Glutamatergic neuron (in vitro differentiated cells): ENCODE measurements around the gene NEURL4. TPM values are rescaled to one million over a fixed set of nuclear protein-coding genes. Genes with fewer than 3 reads are reported as not detected.

Source experiments
- DNase-seq: peaks from one replicate; pipeline ENCODE4 v3.0.0; 2022
- H3K27ac Mint-ChIP-seq: one replicate; pipeline ENCODE4 v1.8.0; 2020; ENCODE audit warnings: mild to moderate bottlenecking, mixed read lengths, inconsistent platforms; ENCODE audit not compliant: unreplicated experiment
- H3K27me3 Mint-ChIP-seq: one replicate; pipeline ENCODE4 v1.8.0; 2020; ENCODE audit warnings: mild to moderate bottlenecking, moderate library complexity, mixed read lengths, inconsistent platforms; ENCODE audit not compliant: unreplicated experiment
- H3K36me3 Mint-ChIP-seq: one replicate; pipeline ENCODE4 v1.8.0; 2020; ENCODE audit warnings: mild to moderate bottlenecking, mixed read lengths, inconsistent platforms; ENCODE audit not compliant: unreplicated experiment
- H3K4me1 Mint-ChIP-seq: one replicate; pipeline ENCODE4 v1.8.0; 2020; ENCODE audit warnings: mild to moderate bottlenecking, low read depth, mixed read lengths, inconsistent platforms; ENCODE audit not compliant: unreplicated experiment
- H3K4me3 Mint-ChIP-seq: one replicate; pipeline ENCODE4 v1.8.0; 2020; ENCODE audit warnings: mild to moderate bottlenecking, mixed read lengths, inconsistent platforms; ENCODE audit not compliant: unreplicated experiment
- H3K9me3 Mint-ChIP-seq: one replicate; pipeline ENCODE4 v1.8.0; 2020; ENCODE audit warnings: mild to moderate bottlenecking, moderate library complexity, mixed read lengths, inconsistent platforms; ENCODE audit not compliant: unreplicated experiment
- total RNA-seq: library from RNA; stranded (reverse); fragmentation: NEBNext Ultra II Directional; extraction: Animal tissue kit (Norgen Biotek cat#: 25700); gene quantifications from one replicate; pipeline ENCODE4 v1.2.1, GENCODE V29; 2021; ENCODE audit not compliant: unreplicated experiment
- TF ChIP-seq, protein P1 (sequence below): fragments of 200-600 bp; sonication (generic); IDR thresholded peaks from one replicate; pipeline ENCODE4 v1.5.0; 2021; ENCODE audit not compliant: partially characterized antibody, unreplicated experiment

The NEURL4 gene
- total RNA-seq, 1 donor from 2014 or later: 97.6 TPM

- H3K27ac Mint-ChIP-seq: peak overlapping the region; percentile 66
- peaks cover 9% of the 10 kb centered on the region for H3K27me3 Mint-ChIP-seq
- TF ChIP-seq, protein P1, sequence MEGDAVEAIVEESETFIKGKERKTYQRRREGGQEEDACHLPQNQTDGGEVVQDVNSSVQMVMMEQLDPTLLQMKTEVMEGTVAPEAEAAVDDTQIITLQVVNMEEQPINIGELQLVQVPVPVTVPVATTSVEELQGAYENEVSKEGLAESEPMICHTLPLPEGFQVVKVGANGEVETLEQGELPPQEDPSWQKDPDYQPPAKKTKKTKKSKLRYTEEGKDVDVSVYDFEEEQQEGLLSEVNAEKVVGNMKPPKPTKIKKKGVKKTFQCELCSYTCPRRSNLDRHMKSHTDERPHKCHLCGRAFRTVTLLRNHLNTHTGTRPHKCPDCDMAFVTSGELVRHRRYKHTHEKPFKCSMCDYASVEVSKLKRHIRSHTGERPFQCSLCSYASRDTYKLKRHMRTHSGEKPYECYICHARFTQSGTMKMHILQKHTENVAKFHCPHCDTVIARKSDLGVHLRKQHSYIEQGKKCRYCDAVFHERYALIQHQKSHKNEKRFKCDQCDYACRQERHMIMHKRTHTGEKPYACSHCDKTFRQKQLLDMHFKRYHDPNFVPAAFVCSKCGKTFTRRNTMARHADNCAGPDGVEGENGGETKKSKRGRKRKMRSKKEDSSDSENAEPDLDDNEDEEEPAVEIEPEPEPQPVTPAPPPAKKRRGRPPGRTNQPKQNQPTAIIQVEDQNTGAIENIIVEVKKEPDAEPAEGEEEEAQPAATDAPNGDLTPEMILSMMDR: no peak
- peak overlapping the region; percentile 55 for H3K4me3 Mint-ChIP-seq
- H3K9me3 Mint-ChIP-seq: peaks cover 6% of the 10 kb centered on the region
- H3K36me3 Mint-ChIP-seq: no peaks in the 10 kb centered on the region
- peaks cover 4% of the 10 kb centered on the region for H3K4me1 Mint-ChIP-seq
- no peak for DNase-seq
Observed at GRCh38 chr17:7354262-7354843, 25.2 kb upstream of the NEURL4 start.

- H3K27me3 Mint-ChIP-seq: peaks cover 11% of the 10 kb centered on the region
- H3K4me3 Mint-ChIP-seq: peak overlapping the region; percentile 90
- H3K27ac Mint-ChIP-seq: peak overlapping the region; percentile 25
Observed at GRCh38 chr17:7352910-7353635, 23.9 kb upstream of the NEURL4 start.

DNA sequence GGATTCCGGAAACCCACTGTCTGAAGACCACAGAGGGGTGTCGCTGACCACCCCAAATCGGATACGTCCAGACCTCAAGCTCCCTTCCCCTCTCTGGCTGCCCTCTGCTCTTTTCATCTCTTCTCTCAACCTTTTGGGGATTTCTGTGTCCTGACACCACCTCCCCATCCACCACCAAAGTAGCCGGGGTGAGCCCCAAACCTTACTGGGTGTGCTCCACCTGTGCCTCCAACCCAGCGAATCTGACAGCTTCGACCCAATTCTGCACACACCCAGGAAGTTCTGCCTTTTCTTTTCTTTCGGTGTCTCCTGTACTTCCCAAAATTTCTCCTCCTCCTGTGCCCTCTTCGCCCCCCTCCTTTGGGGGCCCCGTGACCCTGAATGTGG, 23.4 kb upstream of the NEURL4 start:
- Mint-ChIP-seq H3K27me3 (peaks cover 11% of the 10 kb centered on the region), H3K4me1 (peaks cover 6% of the 10 kb centered on the region), H3K9me3 (peaks cover 6% of the 10 kb centered on the region), H3K27ac (peak overlapping the region; percentile 25), H3K36me3 (no peaks in the 10 kb centered on the region), H3K4me3 (peak overlapping the region; percentile 90)
- TF ChIP-seq, protein P1: no peak
- no peak for DNase-seq

More at GRCh38 chr17:7352910-7353635, 23.9 kb upstream of the NEURL4 start:
- Mint-ChIP-seq H3K4me1 (peaks cover 6% of the 10 kb centered on the region), H3K36me3 (no peaks in the 10 kb centered on the region), H3K9me3 (peaks cover 6% of the 10 kb centered on the region)
- DNase-seq: no peak
- TF ChIP-seq, protein P1: no peak

GRCh38 chr17:7351665-7352502, 22.7 kb upstream of the NEURL4 start, which contains the start of gene KCTD11:
Gene KCTD11 (plus strand): TSS chr17:7352162.
- TF ChIP-seq, protein P1: no peak
- Mint-ChIP-seq H3K36me3 (no peaks in the 10 kb centered on the region), H3K4me1 (peaks cover 6% of the 10 kb centered on the region), H3K27me3 (peaks cover 8% of the 10 kb centered on the region), H3K4me3 (peak within 1 kb of the TSS; percentile 90), H3K27ac (peak within 1 kb of the TSS; percentile 25), H3K9me3 (peaks cover 6% of the 10 kb centered on the region)
- peak; percentile 80 for DNase-seq
